ENCODE data around the gene TMEM150B. TPM values are rescaled to one million over a fixed set of nuclear protein-coding genes. Genes with fewer than 3 reads are reported as not detected.

Gene TMEM150B
- polyA plus RNA-seq, 3 donors, result 10.1 to 65.6 (median 11.2) TPM

DNA sequence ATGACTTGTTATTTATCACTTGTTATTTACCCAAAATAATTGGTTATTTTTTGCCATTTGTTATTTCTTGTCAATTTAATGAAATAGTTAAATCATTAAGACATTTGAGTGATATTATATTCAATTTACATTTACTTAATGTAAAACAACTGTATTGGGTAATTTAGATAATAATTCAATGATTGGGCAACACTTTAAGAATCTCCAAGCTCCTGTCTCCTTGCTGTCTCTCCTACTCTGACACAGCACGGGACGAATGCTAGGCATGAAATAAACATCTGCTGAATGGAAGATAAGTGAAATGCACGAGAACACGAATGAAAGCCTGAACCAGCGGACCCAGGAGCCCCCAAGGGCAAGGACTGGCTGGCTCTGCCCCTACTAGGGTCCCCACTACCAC, 60.6 kb downstream of the TMEM150B start:
- Mint-ChIP-seq H3K27ac (no peak overlapping the region), H3K27me3 (ENCODE audit: low read depth in 3 of 3) (no peaks in the 10 kb centered on the region)

More for the DNA sequence above, 60.6 kb downstream of the TMEM150B start:
- H3K4me1 Mint-ChIP-seq, result peaks cover 5% of the 10 kb centered on the region
- TF ChIP-seq, protein P1, sequence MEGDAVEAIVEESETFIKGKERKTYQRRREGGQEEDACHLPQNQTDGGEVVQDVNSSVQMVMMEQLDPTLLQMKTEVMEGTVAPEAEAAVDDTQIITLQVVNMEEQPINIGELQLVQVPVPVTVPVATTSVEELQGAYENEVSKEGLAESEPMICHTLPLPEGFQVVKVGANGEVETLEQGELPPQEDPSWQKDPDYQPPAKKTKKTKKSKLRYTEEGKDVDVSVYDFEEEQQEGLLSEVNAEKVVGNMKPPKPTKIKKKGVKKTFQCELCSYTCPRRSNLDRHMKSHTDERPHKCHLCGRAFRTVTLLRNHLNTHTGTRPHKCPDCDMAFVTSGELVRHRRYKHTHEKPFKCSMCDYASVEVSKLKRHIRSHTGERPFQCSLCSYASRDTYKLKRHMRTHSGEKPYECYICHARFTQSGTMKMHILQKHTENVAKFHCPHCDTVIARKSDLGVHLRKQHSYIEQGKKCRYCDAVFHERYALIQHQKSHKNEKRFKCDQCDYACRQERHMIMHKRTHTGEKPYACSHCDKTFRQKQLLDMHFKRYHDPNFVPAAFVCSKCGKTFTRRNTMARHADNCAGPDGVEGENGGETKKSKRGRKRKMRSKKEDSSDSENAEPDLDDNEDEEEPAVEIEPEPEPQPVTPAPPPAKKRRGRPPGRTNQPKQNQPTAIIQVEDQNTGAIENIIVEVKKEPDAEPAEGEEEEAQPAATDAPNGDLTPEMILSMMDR (IDR thresholded peaks at IDR 0.05), result no peak
- no peak overlapping the region for H2AFZ ChIP-seq (ENCODE audit: insufficient read depth, low read depth, low read length, poor library complexity, severe bottlenecking)
- H3K27ac ChIP-seq (ENCODE audit: low read depth in 1 of 2, low read length in 2 of 2), result no peak overlapping the region
- no peaks in the 10 kb centered on the region for H3K79me2 ChIP-seq (ENCODE audit: insufficient read depth, low read length)
- H3K9me3 Mint-ChIP-seq, result peaks cover 0 to 9% (median 4%) of the 10 kb centered on the region in 7 donors
- peaks cover 0 to 13% of the 10 kb centered on the region in 2 donors for H3K36me3 ChIP-seq (replicated peaks in 1 of 2; ENCODE audit: control insufficient read depth in 1 of 2, insufficient read depth in 2 of 2, low read length in 2 of 2)
- H3K4me2 ChIP-seq (replicated peaks; ENCODE audit: extremely low read depth, low read length, poor library complexity, severe bottlenecking), result no peak overlapping the region
- no peaks in the 10 kb centered on the region for H4K20me1 ChIP-seq (ENCODE audit: insufficient read depth, low read length)
- H3K9ac ChIP-seq (ENCODE audit: insufficient read depth, low read length, poor library complexity, severe bottlenecking), result no peak overlapping the region
- H3K4me3 ChIP-seq (replicated peaks in 1 of 3; ENCODE audit: low read depth in 2 of 3, low read length in 3 of 3), result no peak overlapping the region
- 100% methylated on average over 1 of the region's 5 CpGs for WGBS (ENCODE audit: insufficient coverage)
- H3K36me3 Mint-ChIP-seq, result peaks cover 16 to 22% of the 10 kb centered on the region in 2 donors
- intact Hi-C loops (cut with micrococcal nuclease), result no loop called here
- H3K27me3 ChIP-seq (ENCODE audit: control insufficient read depth in 2 of 2, insufficient read depth in 2 of 2, low read length in 2 of 2), result no peaks in the 10 kb centered on the region
- peaks cover 0 to 3% of the 10 kb centered on the region in 2 donors for H3K9me3 ChIP-seq (replicated peaks in 1 of 2; ENCODE audit: control insufficient read depth in 1 of 2, insufficient read depth in 1 of 2, low read length in 2 of 2)
- peaks cover 6 to 7% of the 10 kb centered on the region in 2 donors for H3K4me1 ChIP-seq (ENCODE audit: control insufficient read depth in 1 of 2, insufficient read depth in 2 of 2, low read length in 2 of 2)
- no peak overlapping the region for H3K4me3 Mint-ChIP-seq
- DNase-seq, result no peak

Other genes starting within 250 kb of the TMEM150B start
- 1 to 10 TPM; 1.5 to 5.0 (median 1.8) TPM for gene EPS8L1, start 249.5 kb downstream of the TMEM150B start, polyA plus RNA-seq
- 100 to 1,000 TPM in 1 of 3 donors, 1 to 10 TPM in 2; 2.1 to 206 (median 2.6) TPM for gene PPP1R12C, start 207.7 kb downstream of the TMEM150B start, polyA plus RNA-seq
- gene TNNT1, start 176.1 kb downstream of the TMEM150B start, polyA plus RNA-seq, result 10 to 100 TPM in 1 of 3 donors, 1 to 10 TPM in 2; 9.4 to 41.9 (median 9.8) TPM
- 1 to 10 TPM in 1 of 3 donors, not detected in 2; 1.2 TPM for gene TNNI3, start 167.6 kb downstream of the TMEM150B start, polyA plus RNA-seq
- gene DNAAF3, start 158.7 kb downstream of the TMEM150B start, polyA plus RNA-seq, result under 1 TPM in 1 of 3 donors, not detected in 2; 0.19 TPM
- gene SYT5, start 145.1 kb downstream of the TMEM150B start, polyA plus RNA-seq, result not detected
- under 1 TPM in 2 of 3 donors, not detected in 1; 0.08 to 0.53 TPM for gene PTPRH, start 115.8 kb downstream of the TMEM150B start, polyA plus RNA-seq
- 10 to 100 TPM in 1 of 3 donors, under 1 TPM in 2; 0.16 to 10.7 (median 0.38) TPM for gene TMEM86B, start 96.6 kb downstream of the TMEM150B start, polyA plus RNA-seq
- 10 to 100 TPM; 16.9 to 91.3 (median 22.0) TPM for gene PPP6R1, start 66.3 kb downstream of the TMEM150B start, polyA plus RNA-seq
- gene HSPBP1, start 45.2 kb downstream of the TMEM150B start, polyA plus RNA-seq, result 10 to 100 TPM; 12.3 to 17.0 (median 15.3) TPM
- gene BRSK1, start 41.3 kb downstream of the TMEM150B start, polyA plus RNA-seq, result not detected
- gene KMT5C, start 14.5 kb upstream of the TMEM150B start, polyA plus RNA-seq, result 10 to 100 TPM in 1 of 3 donors, 1 to 10 TPM in 1, under 1 TPM in 1; 0.89 to 26.9 (median 1.5) TPM
- under 1 TPM in 1 of 3 donors, not detected in 2; 0.36 TPM for gene COX6B2, start 29.4 kb upstream of the TMEM150B start, polyA plus RNA-seq
- gene GARIN5B, start 37.9 kb upstream of the TMEM150B start, polyA plus RNA-seq, result not detected
- gene IL11, start 45.1 kb upstream of the TMEM150B start, polyA plus RNA-seq, result not detected
- gene TMEM190, start 51.5 kb upstream of the TMEM150B start, polyA plus RNA-seq, result not detected
- gene TMEM238, start 59.0 kb upstream of the TMEM150B start, polyA plus RNA-seq, result not detected
- gene RPL28, start 60.6 kb upstream of the TMEM150B start, polyA plus RNA-seq, result 1,000 to 10,000 TPM in 1 of 3 donors, 100 to 1,000 TPM in 2; 199 to 3,862 (median 208) TPM
- gene UBE2S, start 82.4 kb upstream of the TMEM150B start, polyA plus RNA-seq, result 10 to 100 TPM; 16.1 to 40.9 (median 21.9) TPM
- gene SHISA7, start 118.0 kb upstream of the TMEM150B start, polyA plus RNA-seq, result under 1 TPM in 1 of 3 donors, not detected in 2; 0.01 TPM
- gene ISOC2, start 136.3 kb upstream of the TMEM150B start, polyA plus RNA-seq, result 10 to 100 TPM; 14.8 to 20.2 (median 14.9) TPM
- gene C19orf85, start 139.4 kb upstream of the TMEM150B start, polyA plus RNA-seq, result not detected
- gene ZNF628, start 151.3 kb upstream of the TMEM150B start, polyA plus RNA-seq, result 1 to 10 TPM in 1 of 3 donors, under 1 TPM in 1, not detected in 1; 0.50 to 3.1 TPM
- gene NAT14, start 159.8 kb upstream of the TMEM150B start, polyA plus RNA-seq, result 1 to 10 TPM; 1.5 to 2.2 (median 1.9) TPM
- gene SSC5D, start 163.1 kb upstream of the TMEM150B start, polyA plus RNA-seq, result under 1 TPM in 1 of 3 donors, not detected in 2; 0.08 TPM
- gene SBK2, start 211.8 kb upstream of the TMEM150B start, polyA plus RNA-seq, result not detected
- not detected for gene SBK3, start 220.2 kb upstream of the TMEM150B start, polyA plus RNA-seq

All from CD14-positive monocyte (primary cell).